ENCODE data around the gene SMIM44. TPM values are rescaled to one million over a fixed set of nuclear protein-coding genes. Genes with fewer than 3 reads are reported as not detected.
A peak's percentile ranks its signal among the peaks of the same experiment; 100 is the strongest.

SMIM44 gene
- total RNA-seq, 1 donor from 2014 or later = not detected

- Histone ChIP-seq H3K9me3 (ENCODE audit: low read depth) (no peaks in the 10 kb centered on the region), H3K4me1 (peaks cover 33% of the 10 kb centered on the region), H3K27ac (no peak overlapping the region), H4K20me1 (ENCODE audit: low read depth) (peaks cover 12% of the 10 kb centered on the region), H3K27me3 (peaks cover 66% of the 10 kb centered on the region), H3F3A (ENCODE audit: low read depth) (peaks cover 23% of the 10 kb centered on the region), H3K9ac (no peak overlapping the region), H3K79me2 (ENCODE audit: low read depth) (no peaks in the 10 kb centered on the region), H2AFZ (replicated peaks) (no peak overlapping the region), H3K4me3 (peak overlapping the region; percentile 17), H3K36me3 (no peaks in the 10 kb centered on the region), H3K4me2 (peak overlapping the region; percentile 66)
- peaks cover 37% of the 10 kb centered on the region for H3K27me3 Mint-ChIP-seq (ENCODE audit: insufficient read depth, low read depth)
- peak; percentile 55 for DNase-seq (ENCODE audit: low spot score)
- H3K9me3 Mint-ChIP-seq = no peaks in the 10 kb centered on the region
- H3K36me3 Mint-ChIP-seq = no peaks in the 10 kb centered on the region
- peak overlapping the region; percentile 64 for H3K4me3 Mint-ChIP-seq
- H3K4me1 Mint-ChIP-seq = peaks cover 18% of the 10 kb centered on the region
- TF ChIP-seq EZH2 (IDR thresholded peaks at IDR 0.05) (no peak), EZH2phosphoT487 (IDR thresholded peaks at IDR 0.05) (no peak), CTCF (IDR thresholded peaks at IDR 0.05) (no peak)
- H3K27ac Mint-ChIP-seq = peak overlapping the region; percentile 60
These were observed 24.8 kb downstream of the SMIM44 start for GRCh38 chr19:3458229-3459088.

GRCh38 chr19:3457528-3458228 is 25.6 kb downstream of the SMIM44 start:
- Histone ChIP-seq H3K27ac (no peak overlapping the region), H3F3A (ENCODE audit: low read depth) (peaks cover 19% of the 10 kb centered on the region), H3K4me3 (no peak overlapping the region), H3K79me2 (ENCODE audit: low read depth) (no peaks in the 10 kb centered on the region), H3K4me1 (peaks cover 26% of the 10 kb centered on the region), H3K9ac (no peak overlapping the region), H2AFZ (replicated peaks) (no peak overlapping the region), H3K4me2 (peak overlapping the region; percentile 66), H3K27me3 (peaks cover 58% of the 10 kb centered on the region), H3K9me3 (ENCODE audit: low read depth) (no peaks in the 10 kb centered on the region), H4K20me1 (ENCODE audit: low read depth) (peaks cover 7% of the 10 kb centered on the region), H3K36me3 (no peaks in the 10 kb centered on the region)
- no peak overlapping the region for H3K4me3 Mint-ChIP-seq
- no peak overlapping the region for H3K27ac Mint-ChIP-seq
- peaks cover 35% of the 10 kb centered on the region for H3K27me3 Mint-ChIP-seq (ENCODE audit: insufficient read depth, low read depth)
- TF ChIP-seq CTCF (IDR thresholded peaks at IDR 0.05) = no peak
- no peak for TF ChIP-seq EZH2phosphoT487 (IDR thresholded peaks at IDR 0.05)
- no peak for TF ChIP-seq EZH2 (IDR thresholded peaks at IDR 0.05)
- DNase-seq (ENCODE audit: low spot score) = no peak
- peaks cover 18% of the 10 kb centered on the region for H3K4me1 Mint-ChIP-seq
- no peaks in the 10 kb centered on the region for H3K9me3 Mint-ChIP-seq
- H3K36me3 Mint-ChIP-seq = no peaks in the 10 kb centered on the region

- Histone ChIP-seq H3K36me3 (no peaks in the 10 kb centered on the region), H3K79me2 (ENCODE audit: low read depth) (no peaks in the 10 kb centered on the region), H3K9ac (no peak overlapping the region), H2AFZ (replicated peaks) (no peak overlapping the region), H3K4me3 (no peak overlapping the region), H3K4me1 (peaks cover 26% of the 10 kb centered on the region), H3F3A (ENCODE audit: low read depth) (peaks cover 13% of the 10 kb centered on the region), H4K20me1 (ENCODE audit: low read depth) (peaks cover under 1% of the 10 kb centered on the region), H3K4me2 (peak overlapping the region; percentile 66), H3K9me3 (ENCODE audit: low read depth) (no peaks in the 10 kb centered on the region), H3K27me3 (peaks cover 52% of the 10 kb centered on the region), H3K27ac (no peak overlapping the region)
- H3K9me3 Mint-ChIP-seq = no peaks in the 10 kb centered on the region
- H3K27me3 Mint-ChIP-seq (ENCODE audit: insufficient read depth, low read depth) = peaks cover 31% of the 10 kb centered on the region
- DNase-seq (ENCODE audit: low spot score) = no peak
- no peaks in the 10 kb centered on the region for H3K36me3 Mint-ChIP-seq
- TF ChIP-seq CTCF (IDR thresholded peaks at IDR 0.05) (no peak), EZH2phosphoT487 (IDR thresholded peaks at IDR 0.05) (no peak), EZH2 (IDR thresholded peaks at IDR 0.05) (no peak)
- no peak overlapping the region for H3K4me3 Mint-ChIP-seq
- H3K27ac Mint-ChIP-seq = no peak overlapping the region
- H3K4me1 Mint-ChIP-seq = peaks cover 17% of the 10 kb centered on the region
These were observed 26.2 kb downstream of the SMIM44 start for GRCh38 chr19:3456925-3457527.
